SK-N-MC (cell line): ENCODE results near the gene CCDC192.
"Not testable (repeated sequence)": the region's sequence is repeated elsewhere in the genome, so short reads cannot be mapped to it uniquely, and the experiment has no call there.

Source experiments
- EZH2 ChIP-seq: fragments of 200-600 bp; sonication (generic); IDR thresholded peaks from one replicate; pipeline ENCODE4 v1.6.1; 2017; ENCODE audit warnings: antibody characterized with exemption
- FOXP2 ChIP-seq: optimal IDR thresholded peaks from 2 replicates; pipeline ENCODE3; 2011; ENCODE audit warnings: mild to moderate bottlenecking, moderate library complexity; ENCODE audit not compliant: insufficient read depth; ENCODE audit errors: extremely low read length, control extremely low read depth
- POLR2AphosphoS5 ChIP-seq: IDR thresholded peaks from 2 replicates; pipeline ENCODE4 v1.6.1; 2012; ENCODE audit warnings: mild to moderate bottlenecking, low read depth, low read length, borderline replicate concordance

- not testable (repeated sequence) for TF ChIP-seq POLR2AphosphoS5, EZH2, FOXP2
Observed at GRCh38 chr5:127847641-127848040, 144.4 kb downstream of the CCDC192 start.
